ENCODE results near the gene KLK7.

The KLK7 gene

GRCh38 chr19:50983625-50984292, at the start of gene KLK7:
Gene KLK7 (minus strand): TSS chr19:50983917. CDS start chr19:50982399, 1,518 bp downstream.
- no peak for DNase-seq

- no peak for DNase-seq
These were observed 48.1 kb upstream of the KLK7 start for GRCh38 chr19:51031880-51032225.

GRCh38 chr19:51031220-51031879, 47.6 kb upstream of the KLK7 start:
- no peak for DNase-seq

- no peak for DNase-seq
These were observed 46.9 kb upstream of the KLK7 start for GRCh38 chr19:51030631-51031030.

GRCh38 chr19:51029718-51030117, 46.0 kb upstream of the KLK7 start:
- DNase-seq: no peak

GRCh38 chr19:51027873-51028272, 44.2 kb upstream of the KLK7 start:
- DNase-seq: no peak

- no peak for DNase-seq
These were observed 43.5 kb upstream of the KLK7 start for GRCh38 chr19:51027126-51027806.

- DNase-seq: peak; percentile 63
These were observed 42.8 kb upstream of the KLK7 start, which contains the start of gene KLK11 for GRCh38 chr19:51026554-51026831. Gene KLK11 (minus strand): TSS chr19:51026616. CDS start chr19:51025631, 985 bp downstream.

- DNase-seq: no peak
These were observed 42.3 kb upstream of the KLK7 start for GRCh38 chr19:51025809-51026553.

- peak; percentile 30 for DNase-seq
These were observed 41.7 kb upstream of the KLK7 start for GRCh38 chr19:51025401-51025800.

- DNase-seq: no peak
These were observed 41.2 kb upstream of the KLK7 start for GRCh38 chr19:51024924-51025323.

- no peak for DNase-seq
These were observed 40.2 kb upstream of the KLK7 start for GRCh38 chr19:51023946-51024345.

- no peak for DNase-seq
These were observed 38.8 kb upstream of the KLK7 start for GRCh38 chr19:51022526-51022925.

GRCh38 chr19:51020988-51021651, 37.4 kb upstream of the KLK7 start:
- no peak for DNase-seq

GRCh38 chr19:51019544-51019925, 35.8 kb upstream of the KLK7 start, which contains the start of gene KLK10:
Gene KLK10 (minus strand): TSS chr19:51019709. CDS start chr19:51019130, 579 bp downstream.
- no peak for DNase-seq

- no peak for DNase-seq
These were observed 35.2 kb upstream of the KLK7 start for GRCh38 chr19:51018745-51019543.

- DNase-seq: no peak
These were observed 33.3 kb upstream of the KLK7 start for GRCh38 chr19:51016798-51017683.

GRCh38 chr19:51015691-51016267, 32.1 kb upstream of the KLK7 start:
- no peak for DNase-seq

- DNase-seq: no peak
These were observed 30.5 kb upstream of the KLK7 start for GRCh38 chr19:51014242-51014641.

GRCh38 chr19:51012661-51013190, 29.0 kb upstream of the KLK7 start:
- no peak for DNase-seq

Data from NCI-H2107 (cell line).